Gastrocnemius medialis (tissue), 4 donors: ENCODE results near the gene SLC25A26.

ENCODE experiments used
- CTCF ChIP-seq, 5 experiments: fragments of 450-650 bp in 3 of 5; fragments of 200-600 bp in 2 of 5; sonication (generic) in 2 of 5; IDR thresholded peaks in 4 of 5; conservative IDR thresholded peaks in 1 of 5; 1 replicate in 4 of 5; 2 replicates in 1 of 5; pipeline ENCODE4 v1.5.1; 2016 to 2019; ENCODE audit warnings: antibody characterized with exemption in 5 of 5, mild to moderate bottlenecking in 3 of 5, moderate library complexity in 3 of 5
- POLR2A ChIP-seq, 2 donors: fragments of 450-650 bp; IDR thresholded peaks; one replicate each; pipeline ENCODE4 v1.6.1; 2017; ENCODE audit warnings: antibody characterized with exemption in 2 of 2, mild to moderate bottlenecking in 2 of 2, moderate library complexity in 2 of 2

GRCh38 chr3:66355394-66355793, 134.6 kb downstream of the SLC25A26 start:
- TF ChIP-seq CTCF (IDR thresholded peaks at IDR 0.05 in 4 of 5, conservative IDR thresholded peaks at IDR 0.05 in 1 of 5) (no peak), POLR2A (IDR thresholded peaks at IDR 0.05) (no peak)
